Measurements from ENCODE around the gene ZNF136.

ZNF136 gene

GRCh38 chr19:12162882-12163806 lies at the start of gene ZNF136:
Gene ZNF136, plus strand, starts transcription at chr19:12163096. Its CDS starts 108 bp downstream, at chr19:12163204.
- TF ChIP-seq CTCF (IDR thresholded peaks at IDR 0.05; ENCODE audit: low read depth, low read length) = no peak
- H3K4me3 ChIP-seq (ENCODE audit: low read depth, low read length) = peak within 1 kb of the TSS; percentile 95

- TF ChIP-seq CTCF (IDR thresholded peaks at IDR 0.05; ENCODE audit: low read depth, low read length) = no peak
- H3K4me3 ChIP-seq (ENCODE audit: low read depth, low read length) = no peak overlapping the region
Measured at GRCh38 chr19:12113121-12113520, 49.8 kb upstream of the ZNF136 start.

GRCh38 chr19:12117201-12117970 lies 45.5 kb upstream of the ZNF136 start:
- TF ChIP-seq CTCF (IDR thresholded peaks at IDR 0.05; ENCODE audit: low read depth, low read length) = no peak
- no peak overlapping the region for H3K4me3 ChIP-seq (ENCODE audit: low read depth, low read length)

- H3K4me3 ChIP-seq (ENCODE audit: low read depth, low read length) = no peak overlapping the region
- peak; percentile 27; the same call in 1 of the 2 replicates for TF ChIP-seq CTCF (IDR thresholded peaks at IDR 0.05; ENCODE audit: low read depth, low read length)
Measured at GRCh38 chr19:12126707-12127106, 36.2 kb upstream of the ZNF136 start.

GRCh38 chr19:12133069-12133468 lies 29.8 kb upstream of the ZNF136 start:
- H3K4me3 ChIP-seq (ENCODE audit: low read depth, low read length) = no peak overlapping the region
- TF ChIP-seq CTCF (IDR thresholded peaks at IDR 0.05; ENCODE audit: low read depth, low read length) = no peak

- no peak for TF ChIP-seq CTCF (IDR thresholded peaks at IDR 0.05; ENCODE audit: low read depth, low read length)
Measured at GRCh38 chr19:12137221-12137940, 25.5 kb upstream of the ZNF136 start.

More at GRCh38 chr19:12137221-12137940, 25.5 kb upstream of the ZNF136 start:
- no peak overlapping the region for H3K4me3 ChIP-seq (ENCODE audit: low read depth, low read length)
